Measurements from ENCODE around the gene CD2AP.
"Not testable (repeated sequence)": the region's sequence is repeated elsewhere in the genome, so short reads cannot be mapped to it uniquely, and the experiment has no call there.

Gene CD2AP

GRCh38 chr6:47457370-47457769 is 20.2 kb upstream of the CD2AP start:
- no peak for DNase-seq (ENCODE audit: low read depth)

- DNase-seq (ENCODE audit: low read depth): no peak
Measured at GRCh38 chr6:47464052-47464451, 13.5 kb upstream of the CD2AP start.

- DNase-seq (ENCODE audit: low read depth): no peak
Measured at GRCh38 chr6:47465117-47465516, 12.5 kb upstream of the CD2AP start.

- no peak for DNase-seq (ENCODE audit: low read depth)
Measured at GRCh38 chr6:47471911-47472310, 5.7 kb upstream of the CD2AP start.

- no peak for DNase-seq (ENCODE audit: low read depth)
Measured at GRCh38 chr6:47473791-47474346, 3.7 kb upstream of the CD2AP start.

GRCh38 chr6:47475319-47475816 is 2.2 kb upstream of the CD2AP start:
- DNase-seq (ENCODE audit: low read depth): no peak

GRCh38 chr6:47476781-47477496 is 650 bp upstream of the CD2AP start:
- DNase-seq (ENCODE audit: low read depth): no peak

- DNase-seq (ENCODE audit: low read depth): no peak
Measured at GRCh38 chr6:47478233-47479139, 897 bp downstream of the CD2AP start.

- no peak for DNase-seq (ENCODE audit: low read depth)
Measured at GRCh38 chr6:47479140-47479508, 1.5 kb downstream of the CD2AP start.

GRCh38 chr6:47479874-47480273 is 2.3 kb downstream of the CD2AP start:
- DNase-seq (ENCODE audit: low read depth): no peak

GRCh38 chr6:47481213-47481612 is 3.6 kb downstream of the CD2AP start:
- DNase-seq (ENCODE audit: low read depth): not testable (repeated sequence)

- DNase-seq (ENCODE audit: low read depth): no peak
Measured at GRCh38 chr6:47481806-47482205, 4.2 kb downstream of the CD2AP start.

GRCh38 chr6:47483516-47483852 is 5.9 kb downstream of the CD2AP start:
- DNase-seq (ENCODE audit: low read depth): no peak

GRCh38 chr6:47483853-47484546 is 6.4 kb downstream of the CD2AP start:
- no peak for DNase-seq (ENCODE audit: low read depth)

GRCh38 chr6:47484616-47485015 is 7.0 kb downstream of the CD2AP start:
- DNase-seq (ENCODE audit: low read depth): no peak

- DNase-seq (ENCODE audit: low read depth): no peak
Measured at GRCh38 chr6:47485083-47485482, 7.5 kb downstream of the CD2AP start.

GRCh38 chr6:47485491-47486135 is 8.0 kb downstream of the CD2AP start:
- no peak for DNase-seq (ENCODE audit: low read depth)

GRCh38 chr6:47489995-47490394 is 12.4 kb downstream of the CD2AP start:
- no peak for DNase-seq (ENCODE audit: low read depth)

GRCh38 chr6:47490676-47491075 is 13.1 kb downstream of the CD2AP start:
- no peak for DNase-seq (ENCODE audit: low read depth)

- DNase-seq (ENCODE audit: low read depth): no peak
Measured at GRCh38 chr6:47492355-47492754, 14.8 kb downstream of the CD2AP start.

GRCh38 chr6:47495207-47495606 is 17.6 kb downstream of the CD2AP start:
- no peak for DNase-seq (ENCODE audit: low read depth)

Data from T-helper 22 cell (primary cell).